Liver (tissue), 9 donors: ENCODE data around the gene GPR82. TPM values are rescaled to one million over a fixed set of nuclear protein-coding genes. Genes with fewer than 3 reads are reported as not detected.

Experiments
- DNase-seq: peaks from one replicate; pipeline ENCODE4 v3.0.0-alpha.2; 2017; ENCODE audit warnings: low spot score
- H3K27ac ChIP-seq, 2 donors: one replicate each; pipeline ENCODE4 v1.7.0; 2013; ENCODE audit warnings: inconsistent platforms in 2 of 2, low read length in 2 of 2, control low read depth in 1 of 2, low read depth in 1 of 2, mild to moderate bottlenecking in 1 of 2
- H3K27me3 ChIP-seq, 4 donors: one replicate each; pipeline versions ENCODE4 v1.6.1 to v1.7.0; 2013; ENCODE audit warnings: low read length in 3 of 4, inconsistent platforms in 1 of 4, mild to moderate bottlenecking in 1 of 4, moderate library complexity in 1 of 4; ENCODE audit not compliant: control insufficient read depth in 4 of 4, insufficient read depth in 4 of 4
- H3K36me3 ChIP-seq, 4 donors: one replicate each; pipeline versions ENCODE4 v1.6.1 to v1.7.0; 2013; ENCODE audit warnings: low read length in 3 of 4, mild to moderate bottlenecking in 3 of 4, low read depth in 1 of 4, moderate library complexity in 1 of 4; ENCODE audit not compliant: control insufficient read depth in 4 of 4, insufficient read depth in 3 of 4
- H3K4me1 ChIP-seq, 4 donors: one replicate each; pipeline versions ENCODE4 v1.6.1 to v1.7.0; 2013; ENCODE audit warnings: low read length in 3 of 4, mild to moderate bottlenecking in 3 of 4, moderate library complexity in 1 of 4; ENCODE audit not compliant: control insufficient read depth in 4 of 4, insufficient read depth in 4 of 4
- H3K4me3 ChIP-seq, 3 donors: one replicate each; pipeline versions ENCODE4 v1.6.1 to v1.7.0; 2013; ENCODE audit warnings: low read length in 3 of 3, control low read depth in 1 of 3, low read depth in 1 of 3, mild to moderate bottlenecking in 1 of 3
- H3K9ac ChIP-seq, 2 donors: one replicate each; pipeline ENCODE4 v1.7.0; 2013; ENCODE audit warnings: low read length in 2 of 2, mild to moderate bottlenecking in 2 of 2, moderate library complexity in 2 of 2, control low read depth in 1 of 2, low read depth in 1 of 2
- H3K9me3 ChIP-seq, 4 donors: one replicate each; pipeline versions ENCODE4 v1.6.1 to v1.7.0; 2013; ENCODE audit warnings: low read length in 3 of 4; ENCODE audit not compliant: control insufficient read depth in 4 of 4
- CTCF ChIP-seq: fragments of 150-350 bp; IDR thresholded peaks from 2 replicates; pipeline ENCODE4 v1.5.1; 2017; ENCODE audit warnings: improper control_type of control experiment, low read depth, low read length; ENCODE audit not compliant: missing input control
- EGR1 ChIP-seq, 2 donors: IDR thresholded peaks; 2 replicates each; pipeline ENCODE4 v1.6.1; 2016 to 2018; ENCODE audit warnings: antibody characterized with exemption in 2 of 2, low read depth in 2 of 2
- FOXA1 ChIP-seq: IDR thresholded peaks from 2 replicates; pipeline ENCODE4 v1.6.1; 2016; ENCODE audit warnings: antibody characterized with exemption
- FOXA2 ChIP-seq: IDR thresholded peaks from 2 replicates; pipeline ENCODE4 v1.6.1; 2016; ENCODE audit warnings: antibody characterized with exemption
- GABPA ChIP-seq, 2 donors: IDR thresholded peaks in 1 of 2; conservative IDR thresholded peaks in 1 of 2; 2 replicates each; pipeline ENCODE4 v1.6.1; 2016; ENCODE audit warnings: antibody characterized with exemption in 2 of 2, mild to moderate bottlenecking in 1 of 2, moderate library complexity in 1 of 2
- HNF4A ChIP-seq, 2 donors: conservative IDR thresholded peaks; 2 replicates each; pipeline ENCODE4 v1.6.1; 2016; ENCODE audit warnings: antibody characterized with exemption in 2 of 2, mild to moderate bottlenecking in 2 of 2
- HNF4G ChIP-seq: IDR thresholded peaks from 2 replicates; pipeline ENCODE4 v1.6.1; 2016; ENCODE audit warnings: antibody characterized with exemption
- JUND ChIP-seq, 2 donors: IDR thresholded peaks; 2 replicates each; pipeline ENCODE4 v1.6.1; 2016; ENCODE audit warnings: antibody characterized with exemption in 2 of 2
- MAX ChIP-seq: IDR thresholded peaks from 2 replicates; pipeline ENCODE4 v1.6.1; 2016; ENCODE audit warnings: antibody characterized with exemption
- NR2F2 ChIP-seq: IDR thresholded peaks from 2 replicates; pipeline ENCODE4 v1.6.1; 2016; ENCODE audit warnings: antibody characterized with exemption
- RAD21 ChIP-seq, 2 donors: IDR thresholded peaks; 2 replicates each; pipeline ENCODE4 v1.6.1; 2016; ENCODE audit warnings: antibody characterized with exemption in 2 of 2, mild to moderate bottlenecking in 2 of 2
- REST ChIP-seq: IDR thresholded peaks from 2 replicates; pipeline ENCODE4 v1.6.1; 2016; ENCODE audit warnings: antibody characterized with exemption, mild to moderate bottlenecking
- RXRA ChIP-seq, 2 donors: IDR thresholded peaks; 2 replicates each; pipeline ENCODE4 v1.6.1; 2017 to 2018; ENCODE audit warnings: antibody characterized with exemption in 2 of 2, mild to moderate bottlenecking in 1 of 2
- SP1 ChIP-seq: IDR thresholded peaks from 2 replicates; pipeline ENCODE4 v1.6.1; 2018; ENCODE audit warnings: antibody characterized with exemption, mild to moderate bottlenecking
- TAF1 ChIP-seq: conservative IDR thresholded peaks from 2 replicates; pipeline ENCODE4 v1.6.1; 2016; ENCODE audit warnings: antibody characterized with exemption, mild to moderate bottlenecking
- YY1 ChIP-seq: IDR thresholded peaks from 2 replicates; pipeline ENCODE4 v1.6.1; 2016; ENCODE audit warnings: antibody characterized with exemption, mild to moderate bottlenecking
- WGBS: extraction: QIAGEN DNeasy Blood & Tissue Kit; methylation state at CpG from one replicate; pipeline ENCODE4 v1.1.7; 2013; 5-methylcytosine and 5-hydroxymethylcytosine counted together
- polyA plus RNA-seq, 2 donors: library from polyadenylated mRNA; stranded (reverse) in 1 of 2; unstranded in 1 of 2; fragments of 200-250 nt in 1 of 2; fragments of >200 nt in 1 of 2; fragmentation: Nextera tagmentation in 1 of 2; extraction: Ambion mirVana in 1 of 2; gene quantifications; one replicate each; pipeline versions ENCODE4 v1.2.1 to v1.2.3, GENCODE V29; 2013 to 2015
- total RNA-seq, 2 donors: library from RNA; depleted of rRNA; stranded (reverse); fragments of >200 nt; gene quantifications; one replicate each; pipeline ENCODE4 v1.2.3, GENCODE V29; 2014
- TF ChIP-seq, protein P1 (sequence below): IDR thresholded peaks from 2 replicates; pipeline ENCODE4 v1.6.1; 2016; ENCODE audit warnings: antibody characterized with exemption
- TF ChIP-seq, protein P2 (sequence below): IDR thresholded peaks from 2 replicates; pipeline ENCODE4 v1.6.1; 2016; ENCODE audit warnings: antibody characterized with exemption
- donor health status: healthy.
- donor health status: healthy.
- donor health status: healthy.
- donor health status: healthy.
- donor health status: healthy.

Gene GPR82
- total and polyA plus RNA-seq, 4 donors, result 0.14 to 0.67 (median 0.60) TPM

GRCh38 chrX:41737065-41737464 is 13.1 kb downstream of the GPR82 start (continued):
- TF ChIP-seq REST (no peak), SP1 (no peak), YY1 (no peak), TAF1 (no peak), RAD21 (IDR thresholded peaks at IDR 0.05) (no peak), NR2F2 (no peak), HNF4G (no peak), JUND (IDR thresholded peaks at IDR 0.05) (no peak), RXRA (IDR thresholded peaks at IDR 0.05) (no peak)

- H3K27ac ChIP-seq, result no peak overlapping the region
- H3K36me3 ChIP-seq, result peaks cover 0 to 1% (median 0%) of the 10 kb centered on the region in 4 donors
- H3K27me3 ChIP-seq, result no peaks in the 10 kb centered on the region
- H3K9me3 ChIP-seq, result no peaks in the 10 kb centered on the region
- DNase-seq, result no peak
- H3K4me3 ChIP-seq, result no peak overlapping the region
- TF ChIP-seq SP1 (no peak), EGR1 (IDR thresholded peaks at IDR 0.05; ENCODE audit: low read depth in 2 of 2) (no peak), HNF4G (no peak), FOXA1 (no peak), HNF4A (conservative IDR thresholded peaks at IDR 0.05) (no peak), MAX (no peak), CTCF (no peak), YY1 (no peak), NR2F2 (no peak), TAF1 (no peak), GABPA (IDR thresholded peaks at IDR 0.05 in 1 of 2, conservative IDR thresholded peaks at IDR 0.05 in 1 of 2) (no peak), RAD21 (IDR thresholded peaks at IDR 0.05) (no peak), JUND (IDR thresholded peaks at IDR 0.05) (no peak), FOXA2 (no peak), REST (no peak), RXRA (IDR thresholded peaks at IDR 0.05) (no peak)
- TF ChIP-seq, protein P1, sequence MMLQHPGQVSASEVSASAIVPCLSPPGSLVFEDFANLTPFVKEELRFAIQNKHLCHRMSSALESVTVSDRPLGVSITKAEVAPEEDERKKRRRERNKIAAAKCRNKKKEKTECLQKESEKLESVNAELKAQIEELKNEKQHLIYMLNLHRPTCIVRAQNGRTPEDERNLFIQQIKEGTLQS, result no peak
- TF ChIP-seq, protein P2, sequence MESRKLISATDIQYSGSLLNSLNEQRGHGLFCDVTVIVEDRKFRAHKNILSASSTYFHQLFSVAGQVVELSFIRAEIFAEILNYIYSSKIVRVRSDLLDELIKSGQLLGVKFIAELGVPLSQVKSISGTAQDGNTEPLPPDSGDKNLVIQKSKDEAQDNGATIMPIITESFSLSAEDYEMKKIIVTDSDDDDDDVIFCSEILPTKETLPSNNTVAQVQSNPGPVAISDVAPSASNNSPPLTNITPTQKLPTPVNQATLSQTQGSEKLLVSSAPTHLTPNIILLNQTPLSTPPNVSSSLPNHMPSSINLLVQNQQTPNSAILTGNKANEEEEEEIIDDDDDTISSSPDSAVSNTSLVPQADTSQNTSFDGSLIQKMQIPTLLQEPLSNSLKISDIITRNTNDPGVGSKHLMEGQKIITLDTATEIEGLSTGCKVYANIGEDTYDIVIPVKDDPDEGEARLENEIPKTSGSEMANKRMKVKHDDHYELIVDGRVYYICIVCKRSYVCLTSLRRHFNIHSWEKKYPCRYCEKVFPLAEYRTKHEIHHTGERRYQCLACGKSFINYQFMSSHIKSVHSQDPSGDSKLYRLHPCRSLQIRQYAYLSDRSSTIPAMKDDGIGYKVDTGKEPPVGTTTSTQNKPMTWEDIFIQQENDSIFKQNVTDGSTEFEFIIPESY, result no peak
- WGBS, result 98% methylated on average over 1 of the region's 1 CpG
- no peak overlapping the region for H3K9ac ChIP-seq
- no peaks in the 10 kb centered on the region for H3K4me1 ChIP-seq
Measured at GRCh38 chrX:41739871-41740270, 15.9 kb downstream of the GPR82 start.
